ENCODE measurements around the gene HOXA3.

HOXA3 gene

DNA sequence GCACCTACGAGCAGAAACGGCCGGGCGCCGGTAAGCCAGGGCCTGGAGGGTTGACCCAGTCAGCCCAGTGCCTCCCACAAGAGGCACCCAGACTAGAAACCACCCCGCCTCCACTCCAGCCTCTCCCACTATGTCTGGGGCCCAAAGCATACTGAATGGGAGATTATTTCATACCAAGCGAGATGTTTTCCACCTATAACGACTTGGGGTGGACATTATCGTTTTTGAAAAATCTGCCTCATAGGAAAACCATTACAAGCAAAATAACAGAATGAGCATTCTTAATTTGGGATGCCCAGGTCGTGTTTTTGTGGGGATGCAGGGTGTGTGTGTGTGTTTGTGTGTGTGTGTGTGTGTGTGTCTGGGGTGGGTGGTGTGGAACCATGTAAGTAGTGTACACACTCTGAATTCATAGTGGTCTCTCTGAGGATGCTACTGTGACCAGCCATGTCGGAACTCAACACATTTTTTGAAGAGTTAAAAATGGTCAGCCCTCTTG, 6.4 kb downstream of the HOXA3 start:
- Histone ChIP-seq H3K36me3 (no peaks in the 10 kb centered on the region), H3K27ac (no peak overlapping the region), H3K4me3 (ENCODE audit: low read depth in 1 of 2, low read length in 1 of 2) (no peak overlapping the region), H3K9me3 (no peaks in the 10 kb centered on the region), H3K4me1 (ENCODE audit: control insufficient read depth in 1 of 2, insufficient read depth in 1 of 2, low read depth in 1 of 2, low read length in 1 of 2) (peaks cover 17 to 21% of the 10 kb centered on the region in 2 experiments), H3K27me3 (peaks cover 89% of the 10 kb centered on the region)
- TF ChIP-seq, protein P1, sequence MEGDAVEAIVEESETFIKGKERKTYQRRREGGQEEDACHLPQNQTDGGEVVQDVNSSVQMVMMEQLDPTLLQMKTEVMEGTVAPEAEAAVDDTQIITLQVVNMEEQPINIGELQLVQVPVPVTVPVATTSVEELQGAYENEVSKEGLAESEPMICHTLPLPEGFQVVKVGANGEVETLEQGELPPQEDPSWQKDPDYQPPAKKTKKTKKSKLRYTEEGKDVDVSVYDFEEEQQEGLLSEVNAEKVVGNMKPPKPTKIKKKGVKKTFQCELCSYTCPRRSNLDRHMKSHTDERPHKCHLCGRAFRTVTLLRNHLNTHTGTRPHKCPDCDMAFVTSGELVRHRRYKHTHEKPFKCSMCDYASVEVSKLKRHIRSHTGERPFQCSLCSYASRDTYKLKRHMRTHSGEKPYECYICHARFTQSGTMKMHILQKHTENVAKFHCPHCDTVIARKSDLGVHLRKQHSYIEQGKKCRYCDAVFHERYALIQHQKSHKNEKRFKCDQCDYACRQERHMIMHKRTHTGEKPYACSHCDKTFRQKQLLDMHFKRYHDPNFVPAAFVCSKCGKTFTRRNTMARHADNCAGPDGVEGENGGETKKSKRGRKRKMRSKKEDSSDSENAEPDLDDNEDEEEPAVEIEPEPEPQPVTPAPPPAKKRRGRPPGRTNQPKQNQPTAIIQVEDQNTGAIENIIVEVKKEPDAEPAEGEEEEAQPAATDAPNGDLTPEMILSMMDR (IDR thresholded peaks at IDR 0.05), result no peak

DNA sequence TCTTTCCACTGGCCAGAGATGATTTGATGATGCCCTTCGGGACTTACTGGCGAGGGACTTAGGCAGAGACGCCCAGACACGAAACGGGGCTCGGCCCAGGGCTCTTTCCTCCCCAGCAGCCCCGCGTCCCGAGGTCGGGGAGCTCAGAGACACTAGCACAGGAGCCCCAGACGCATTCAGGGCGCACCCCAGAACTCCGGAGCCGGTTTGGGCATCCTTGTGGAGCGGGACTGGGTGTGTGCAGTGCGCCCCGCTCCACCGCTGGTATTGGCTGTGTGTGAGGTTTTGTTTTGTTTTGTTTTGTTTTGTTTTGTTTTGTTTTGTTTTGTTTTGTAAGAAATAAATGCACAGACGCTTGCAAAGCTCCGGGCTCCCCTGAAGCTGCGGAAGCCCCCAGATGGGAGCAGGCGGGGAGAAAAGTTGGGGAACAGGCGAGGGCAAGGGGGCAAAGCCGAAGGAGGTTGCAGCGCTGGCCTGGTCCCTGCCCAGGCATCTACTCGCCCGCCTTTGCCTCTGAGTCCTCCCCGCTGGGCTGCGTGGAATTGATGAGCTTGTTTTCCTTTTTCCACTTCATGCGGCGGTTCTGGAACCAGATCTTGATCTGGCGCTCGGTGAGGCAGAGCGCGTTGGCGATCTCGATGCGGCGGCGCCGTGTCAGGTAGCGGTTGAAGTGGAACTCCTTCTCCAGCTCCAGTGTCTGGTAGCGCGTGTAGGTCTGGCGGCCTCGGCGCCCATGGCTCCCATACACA, 7.0 kb downstream of the HOXA3 start:
- no peak overlapping the region for H3K4me3 ChIP-seq (ENCODE audit: low read depth in 1 of 2, low read length in 1 of 2)
- H3K4me1 ChIP-seq (ENCODE audit: control insufficient read depth in 1 of 2, insufficient read depth in 1 of 2, low read depth in 1 of 2, low read length in 1 of 2), result peaks cover 10 to 15% of the 10 kb centered on the region in 2 experiments
- no peaks in the 10 kb centered on the region for H3K9me3 ChIP-seq
- TF ChIP-seq, protein P1 (IDR thresholded peaks at IDR 0.05), result no peak
- no peak overlapping the region for H3K27ac ChIP-seq
- no peaks in the 10 kb centered on the region for H3K36me3 ChIP-seq
- H3K27me3 ChIP-seq, result peaks cover 82% of the 10 kb centered on the region

DNA sequence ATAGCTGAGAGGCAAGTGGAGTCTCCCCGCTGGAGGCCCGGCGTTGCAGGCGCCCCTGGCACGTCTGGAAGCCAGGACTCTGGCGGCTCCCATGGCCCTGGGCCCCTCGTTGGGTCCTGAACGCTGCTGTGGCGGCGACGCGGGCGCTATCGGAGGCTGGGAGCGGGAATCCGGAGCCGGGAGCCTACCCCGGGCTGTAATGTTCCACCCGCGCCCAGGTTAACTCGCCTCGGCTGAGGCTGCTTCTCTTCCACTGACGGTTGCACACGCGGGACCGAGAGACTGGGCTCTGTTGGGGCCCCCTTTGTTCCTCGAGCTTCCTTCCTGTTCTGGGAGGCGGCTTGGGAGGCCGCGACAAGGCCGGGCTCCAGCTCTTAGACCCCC, 7.6 kb downstream of the HOXA3 start:
- TF ChIP-seq, protein P1 (IDR thresholded peaks at IDR 0.05), result no peak
- peaks cover 9 to 12% of the 10 kb centered on the region in 2 experiments for H3K4me1 ChIP-seq (ENCODE audit: control insufficient read depth in 1 of 2, insufficient read depth in 1 of 2, low read depth in 1 of 2, low read length in 1 of 2)

DNA sequence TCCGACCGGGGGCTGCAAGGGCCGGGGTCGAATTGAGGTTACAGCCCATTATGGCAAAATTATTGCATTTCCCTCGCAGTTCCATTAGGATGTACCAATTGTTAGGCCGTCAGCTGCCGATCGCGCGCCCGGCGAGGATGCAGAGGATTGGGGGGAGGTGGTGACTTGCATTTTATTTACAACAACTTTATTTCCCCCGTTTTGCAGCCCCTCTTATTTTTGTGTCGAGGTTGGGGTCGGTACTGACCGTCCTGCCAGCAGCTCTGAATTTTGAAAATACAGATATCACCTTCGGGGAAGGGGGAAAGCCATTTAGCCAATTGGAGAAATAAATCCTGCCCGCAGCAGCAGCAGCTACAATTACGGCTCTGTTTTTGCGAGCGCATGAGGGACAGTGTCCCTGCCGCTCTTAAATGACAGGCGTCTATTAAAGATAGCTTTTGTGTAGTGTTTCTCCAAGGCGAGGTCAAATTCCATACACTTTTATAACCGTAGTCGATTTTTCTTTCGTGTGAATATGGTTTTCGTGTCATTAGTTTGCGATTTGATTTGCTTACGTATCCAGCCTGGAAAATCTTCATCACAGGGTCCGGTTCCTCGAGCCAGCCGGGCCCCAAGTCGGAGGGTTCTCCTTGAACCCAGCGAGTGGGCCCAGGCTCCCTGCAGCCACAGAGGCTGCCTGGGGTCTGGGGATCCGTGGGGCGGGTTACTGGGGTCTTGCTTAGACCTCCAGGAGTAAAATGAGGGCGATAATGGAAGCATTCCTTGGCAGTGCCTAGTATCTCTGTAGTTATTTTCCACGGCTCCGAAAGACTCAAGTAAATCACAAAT, 8.2 kb downstream of the HOXA3 start:
- Histone ChIP-seq H3K27me3 (peaks cover 78% of the 10 kb centered on the region), H3K36me3 (no peaks in the 10 kb centered on the region), H3K4me3 (ENCODE audit: low read depth in 1 of 2, low read length in 1 of 2) (no peak overlapping the region), H3K9me3 (no peaks in the 10 kb centered on the region), H3K27ac (no peak overlapping the region), H3K4me1 (ENCODE audit: control insufficient read depth in 1 of 2, insufficient read depth in 1 of 2, low read depth in 1 of 2, low read length in 1 of 2) (peaks cover 9 to 12% of the 10 kb centered on the region in 2 experiments)
- TF ChIP-seq, protein P1 (IDR thresholded peaks at IDR 0.05), result no peak

More for the DNA sequence above, 7.6 kb downstream of the HOXA3 start:
- H3K4me3 ChIP-seq (ENCODE audit: low read depth in 1 of 2, low read length in 1 of 2), result no peak overlapping the region
- peaks cover 78% of the 10 kb centered on the region for H3K27me3 ChIP-seq
- no peaks in the 10 kb centered on the region for H3K9me3 ChIP-seq
- no peak overlapping the region for H3K27ac ChIP-seq
- no peaks in the 10 kb centered on the region for H3K36me3 ChIP-seq

DNA sequence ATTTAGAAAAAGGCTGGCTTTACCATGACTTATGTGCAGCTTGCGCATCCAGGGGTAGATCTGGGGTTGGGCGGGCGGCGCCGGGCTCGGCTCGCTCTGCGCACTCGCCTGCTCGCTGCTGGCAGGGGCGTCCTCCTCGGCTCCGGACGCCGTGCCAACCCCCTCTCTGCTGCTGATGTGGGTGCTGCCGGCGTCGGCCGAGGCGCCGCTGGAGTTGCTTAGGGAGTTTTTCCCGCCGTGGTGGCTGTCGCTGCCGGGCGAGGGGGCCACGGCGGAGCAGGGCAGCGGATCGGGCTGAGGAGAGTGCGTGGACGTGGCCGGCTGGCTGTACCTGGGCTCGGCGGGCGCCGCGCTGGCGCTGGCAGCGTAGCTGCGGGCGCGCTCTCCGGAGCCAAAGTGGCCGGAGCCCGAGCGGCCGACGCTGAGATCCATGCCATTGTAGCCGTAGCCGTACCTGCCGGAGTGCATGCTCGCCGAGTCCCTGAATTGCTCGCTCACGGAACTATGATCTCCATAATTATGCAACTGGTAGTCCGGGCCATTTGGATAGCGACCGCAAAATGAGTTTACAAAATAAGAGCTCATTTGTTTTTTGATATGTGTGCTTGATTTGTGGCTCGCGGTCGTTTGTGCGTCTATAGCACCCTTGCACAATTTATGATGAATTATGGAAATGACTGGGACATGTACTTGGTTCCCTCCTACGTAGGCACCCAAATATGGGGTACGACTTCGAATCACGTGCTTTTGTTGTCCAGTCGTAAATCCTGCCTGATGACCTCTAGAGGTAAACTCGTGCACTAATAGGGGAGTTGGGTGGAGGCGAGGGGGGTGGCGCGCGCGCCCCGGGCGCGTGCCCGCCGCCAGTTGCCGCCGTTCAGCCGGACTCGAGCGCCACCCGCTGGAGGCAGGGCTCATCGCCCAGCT, 9.1 kb downstream of the HOXA3 start, which contains the start of gene HOXA5:
Gene HOXA5 (minus strand): TSS at position 659 of the 927 bp plus-strand sequence. CDS start 74 bp downstream, at position 585.
- H3K4me1 ChIP-seq (ENCODE audit: control insufficient read depth in 1 of 2, insufficient read depth in 1 of 2, low read depth in 1 of 2, low read length in 1 of 2), result peaks cover 8 to 11% of the 10 kb centered on the region in 2 experiments
- TF ChIP-seq, protein P1 (IDR thresholded peaks at IDR 0.05), result peak; percentile 45
- H3K36me3 ChIP-seq, result no peaks in the 10 kb centered on the region
- peaks cover 75% of the 10 kb centered on the region for H3K27me3 ChIP-seq
- H3K4me3 ChIP-seq (ENCODE audit: low read depth in 1 of 2, low read length in 1 of 2), result peak within 1 kb of the TSS; percentile 38 to 41
- H3K27ac ChIP-seq, result peak within 1 kb of the TSS; percentile 60
- H3K9me3 ChIP-seq, result no peaks in the 10 kb centered on the region
